GM12878 (cell line): Measurements from ENCODE around the gene MLNR. TPM values are rescaled to one million over a fixed set of nuclear protein-coding genes. Genes with fewer than 3 reads are reported as not detected.

Experiments used
- ATAC-seq: fragments of 200-7000 bp; cut with Tn5 transposase; 3 replicates; pipeline ENCODE4 v1.9.1; 2020; ENCODE audit warnings: mild to moderate bottlenecking, moderate library complexity
- BruUV-seq: library from RNA; stranded (reverse); fragments of 400-500 nt; replicated peaks from 2 replicates; lab custom pipeline; 2021; lab: Mats Ljungman, UMichigan
- CTCF ChIA-PET: fragments of 300-600 bp; sonication (Branson Sonifier 250); formaldehyde crosslinking; extraction: SDS; loops from one replicate; lab custom pipeline; 2021; ENCODE audit warnings: inconsistent platforms; lab: Yijun Ruan, JAX
- POLR2A ChIA-PET: fragments of 350-600 bp; formaldehyde crosslinking; extraction: SDS; loops from one replicate; lab custom pipeline; 2021; ENCODE audit warnings: inconsistent platforms; lab: Charles Lee
- RAD21 ChIA-PET: fragments of 300-600 bp; sonication (Branson Sonifier 250); formaldehyde crosslinking; loops from one replicate; lab custom pipeline; 2023; ENCODE audit warnings: antibody characterized with exemption; ENCODE audit not compliant: unreplicated experiment; lab: Charles Lee
- SMC1A ChIA-PET: fragments of 300-600 bp; sonication (Branson Sonifier 250); formaldehyde crosslinking; loops from one replicate; lab custom pipeline; 2023; ENCODE audit not compliant: unreplicated experiment, uncharacterized antibody; lab: Charles Lee
- DNase-seq: peaks from one replicate; pipeline ENCODE4 v3.0.0-alpha.2; 2011; ENCODE audit warnings: low read depth, low spot score
- FAIRE-seq: peaks from 3 replicates; lab custom pipeline; 2011; peaks lifted over from hg19 to GRCh38; lab: Jason Lieb, UNC
- H2AFZ ChIP-seq: 2 replicates; pipeline ENCODE4 v1.6.0; 2011; ENCODE audit warnings: low read depth, low read length, control low read depth; ENCODE audit not compliant: control insufficient read depth
- H3K27ac ChIP-seq: 2 replicates; pipeline ENCODE4 v1.5.1; 2011; ENCODE audit warnings: control low read depth; ENCODE audit not compliant: control insufficient read depth, insufficient read depth
- H3K27me3 ChIP-seq, 2 experiments: replicated peaks in 1 of 2; 2 replicates each; pipeline versions ENCODE4 v1.6.0 to v1.6.1; 2011; ENCODE audit warnings: low read length in 1 of 2; ENCODE audit not compliant: control insufficient read depth in 2 of 2, insufficient read depth in 2 of 2
- H3K36me3 ChIP-seq, 2 experiments: 2 replicates each; pipeline ENCODE4 v1.5.1; 2011; ENCODE audit warnings: low read length in 1 of 2; ENCODE audit not compliant: control insufficient read depth in 2 of 2, insufficient read depth in 2 of 2
- H3K4me1 ChIP-seq: 2 replicates; pipeline ENCODE4 v1.6.1; 2011; ENCODE audit warnings: mild to moderate bottlenecking, low read length, moderate library complexity, mixed read lengths; ENCODE audit not compliant: control insufficient read depth, insufficient read depth
- H3K4me2 ChIP-seq: 2 replicates; pipeline ENCODE4 v1.6.0; 2011; ENCODE audit warnings: control low read depth; ENCODE audit not compliant: control insufficient read depth, insufficient read depth
- H3K4me3 ChIP-seq: fragments of 200-600 bp; sonication (generic); 2 replicates; pipeline ENCODE4 v1.5.1; 2016
- H3K79me2 ChIP-seq: 2 replicates; pipeline ENCODE4 v1.6.0; 2011; ENCODE audit warnings: low read length; ENCODE audit not compliant: control insufficient read depth, insufficient read depth
- H3K9ac ChIP-seq: 2 replicates; pipeline ENCODE4 v1.8.0; 2011; ENCODE audit warnings: low read length, control low read depth, mixed read lengths; ENCODE audit not compliant: control insufficient read depth, insufficient read depth
- H3K9me3 ChIP-seq: replicated peaks from 3 replicates; pipeline ENCODE4 v1.5.1; 2011; ENCODE audit warnings: mild to moderate bottlenecking, low read length; ENCODE audit not compliant: control insufficient read depth, insufficient read depth
- H4K20me1 ChIP-seq: 2 replicates; pipeline ENCODE4 v1.6.0; 2011; ENCODE audit not compliant: control insufficient read depth, insufficient read depth
- DPF2 ChIP-seq: fragments of 450-650 bp; IDR thresholded peaks from 2 replicates; pipeline ENCODE4 v1.6.1; 2017; ENCODE audit warnings: mild to moderate bottlenecking
- GATAD2B ChIP-seq: fragments of 450-650 bp; conservative IDR thresholded peaks from 2 replicates; pipeline ENCODE4 v1.6.1; 2017; ENCODE audit warnings: low read depth, mild to moderate bottlenecking, moderate library complexity
- HSF1 ChIP-seq: fragments of 150-350 bp; IDR thresholded peaks from 2 replicates; pipeline ENCODE4 v1.6.1; 2014; ENCODE audit warnings: mild to moderate bottlenecking, low read depth, low read length
- NFYA ChIP-seq: IDR thresholded peaks from 2 replicates; pipeline ENCODE4 v1.6.1; 2011; ENCODE audit warnings: low read depth, mild to moderate bottlenecking, low read length, improper control_type of control experiment, borderline replicate concordance
- RBBP5 ChIP-seq: fragments of 200-600 bp; sonication (generic); conservative IDR thresholded peaks from 2 replicates; pipeline ENCODE4 v1.6.1; 2016
- RELA ChIP-seq: fragments of 450-650 bp; IDR thresholded peaks from 2 replicates; pipeline ENCODE4 v1.8.0; 2014; ENCODE audit warnings: borderline replicate concordance; ENCODE audit not compliant: partially characterized antibody
- TCF3 ChIP-seq: IDR thresholded peaks from 2 replicates; pipeline ENCODE4 v1.6.1; 2012; ENCODE audit warnings: low read depth, mild to moderate bottlenecking, low read length, borderline replicate concordance; ENCODE audit not compliant: insufficient read depth
- WRNIP1 ChIP-seq: IDR thresholded peaks from 2 replicates; pipeline ENCODE4 v1.6.1; 2011; ENCODE audit warnings: low read depth, low read length, improper control_type of control experiment, borderline replicate concordance
- YY1 ChIP-seq: IDR thresholded peaks from 2 replicates; pipeline ENCODE4 v1.6.1; 2011; ENCODE audit warnings: low read depth, mild to moderate bottlenecking, low read length
- WGBS: methylation state at CpG from one replicate; pipeline ENCODE4 v1.1.6; 2016; ENCODE audit warnings: low lambda C conversion rate; ENCODE audit not compliant: insufficient replicate concordance, insufficient coverage; ENCODE audit errors: missing lambda C conversion rate; 5-methylcytosine and 5-hydroxymethylcytosine counted together
- in situ Hi-C: fragments of 300-500 bp; cut with MboI; formaldehyde crosslinking; loops from 9 replicates; pipeline ENCODE4 v1.14.3; 2018; ENCODE audit warnings: mixed read lengths
- intact Hi-C: fragments of 100-400 bp; cut with micrococcal nuclease; formaldehyde crosslinking; loops from one replicate; pipeline ENCODE4 v1.14.2; 2022; ENCODE audit not compliant: unreplicated experiment
- polyA plus RNA-seq, 11 experiments: library from polyadenylated mRNA; depleted of rRNA in 4 of 11; unstranded in 6 of 11; stranded (reverse) in 5 of 11; fragments of >200 nt; fragmentation: Nextera tagmentation in 4 of 11; fragmentation: Illumina TruSeq in 1 of 11; extraction: Ambion mirVana in 4 of 11; extraction: Trizol in 1 of 11; gene quantifications; 1 replicate in 1 of 11; 2 replicates in 10 of 11; pipeline versions ENCODE4 v1.2.1 to v1.2.3, GENCODE V29; 2011 to 2016; ENCODE audit warnings: inconsistent platforms in 2 of 11, missing spikeins in 2 of 11, low read depth in 1 of 11
- total RNA-seq, 4 experiments: library from RNA; depleted of rRNA in 3 of 4; stranded (reverse); fragments of >200 nt in 3 of 4; fragmentation: Illumina TruSeq in 1 of 4; extraction: Trizol in 1 of 4; gene quantifications; 2 replicates each; pipeline versions ENCODE4 v1.2.1 to v1.2.3, GENCODE V29; 2013 to 2021
- TF ChIP-seq, protein P1 (sequence below): IDR thresholded peaks from 2 replicates; pipeline ENCODE4 v1.6.1; 2012; ENCODE audit warnings: low read depth, low read length, improper control_type of control experiment
- TF ChIP-seq, protein P2 (sequence below): fragments of 450-650 bp; formaldehyde crosslinking; IDR thresholded peaks from 2 replicates; pipeline ENCODE4 v1.4.0; 2020; ENCODE audit warnings: mild to moderate bottlenecking, moderate library complexity

Gene MLNR
- total and polyA plus RNA-seq, 10 of the 15 experiments (the other 5 are each of a cell fraction or from before 2014, with no cell fraction given): not detected

GRCh38 chr13:49208619-49209018 is 11.5 kb upstream of the MLNR start:
- Histone ChIP-seq H3K4me2 (no peak overlapping the region), H3K9ac (no peak overlapping the region), H3K36me3 (peaks cover 0 to 9% of the 10 kb centered on the region in 2 experiments; a peak in 3 of 4 replicates), H3K4me1 (no peaks in the 10 kb centered on the region), H3K27me3 (no peaks in the 10 kb centered on the region), H4K20me1 (no peaks in the 10 kb centered on the region), H3K4me3 (no peak overlapping the region), H3K27ac (no peak overlapping the region), H3K79me2 (no peaks in the 10 kb centered on the region), H2AFZ (no peak overlapping the region), H3K9me3 (no peaks in the 10 kb centered on the region)
- no TSS peak for BruUV-seq
- no peak for FAIRE-seq
- SMC1A ChIA-PET: interaction anchor here (1.5 kb wide), 1 partner anchor 84 kb away, joined by 3 read pairs; no protein-coding TSS in a partner anchor
- no peak for ATAC-seq
- POLR2A ChIA-PET: no interaction called here
- CTCF ChIA-PET: no interaction called here
- intact Hi-C loops (no loop called here), in situ Hi-C loops (no loop called here)
- TF ChIP-seq WRNIP1: no peak
- TF ChIP-seq GATAD2B: no peak
- TF ChIP-seq DPF2: no peak
- TF ChIP-seq, protein P1, sequence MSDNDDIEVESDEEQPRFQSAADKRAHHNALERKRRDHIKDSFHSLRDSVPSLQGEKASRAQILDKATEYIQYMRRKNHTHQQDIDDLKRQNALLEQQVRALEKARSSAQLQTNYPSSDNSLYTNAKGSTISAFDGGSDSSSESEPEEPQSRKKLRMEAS: no peak
- no peak for TF ChIP-seq NFYA
- TF ChIP-seq TCF3: no peak
- TF ChIP-seq HSF1: no peak
- TF ChIP-seq YY1: no peak
- no peak for TF ChIP-seq RBBP5
- TF ChIP-seq, protein P2, sequence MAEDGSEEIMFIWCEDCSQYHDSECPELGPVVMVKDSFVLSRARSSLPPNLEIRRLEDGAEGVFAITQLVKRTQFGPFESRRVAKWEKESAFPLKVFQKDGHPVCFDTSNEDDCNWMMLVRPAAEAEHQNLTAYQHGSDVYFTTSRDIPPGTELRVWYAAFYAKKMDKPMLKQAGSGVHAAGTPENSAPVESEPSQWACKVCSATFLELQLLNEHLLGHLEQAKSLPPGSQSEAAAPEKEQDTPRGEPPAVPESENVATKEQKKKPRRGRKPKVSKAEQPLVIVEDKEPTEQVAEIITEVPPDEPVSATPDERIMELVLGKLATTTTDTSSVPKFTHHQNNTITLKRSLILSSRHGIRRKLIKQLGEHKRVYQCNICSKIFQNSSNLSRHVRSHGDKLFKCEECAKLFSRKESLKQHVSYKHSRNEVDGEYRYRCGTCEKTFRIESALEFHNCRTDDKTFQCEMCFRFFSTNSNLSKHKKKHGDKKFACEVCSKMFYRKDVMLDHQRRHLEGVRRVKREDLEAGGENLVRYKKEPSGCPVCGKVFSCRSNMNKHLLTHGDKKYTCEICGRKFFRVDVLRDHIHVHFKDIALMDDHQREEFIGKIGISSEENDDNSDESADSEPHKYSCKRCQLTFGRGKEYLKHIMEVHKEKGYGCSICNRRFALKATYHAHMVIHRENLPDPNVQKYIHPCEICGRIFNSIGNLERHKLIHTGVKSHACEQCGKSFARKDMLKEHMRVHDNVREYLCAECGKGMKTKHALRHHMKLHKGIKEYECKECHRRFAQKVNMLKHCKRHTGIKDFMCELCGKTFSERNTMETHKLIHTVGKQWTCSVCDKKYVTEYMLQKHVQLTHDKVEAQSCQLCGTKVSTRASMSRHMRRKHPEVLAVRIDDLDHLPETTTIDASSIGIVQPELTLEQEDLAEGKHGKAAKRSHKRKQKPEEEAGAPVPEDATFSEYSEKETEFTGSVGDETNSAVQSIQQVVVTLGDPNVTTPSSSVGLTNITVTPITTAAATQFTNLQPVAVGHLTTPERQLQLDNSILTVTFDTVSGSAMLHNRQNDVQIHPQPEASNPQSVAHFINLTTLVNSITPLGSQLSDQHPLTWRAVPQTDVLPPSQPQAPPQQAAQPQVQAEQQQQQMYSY (CRISPR knock-in tag): no peak
- TF ChIP-seq RELA: no peak
- RAD21 ChIA-PET: no interaction called here
- 98% methylated on average over 4 of the region's 4 CpGs for WGBS
- DNase-seq: no peak
